K562 (cell line): ENCODE data around the gene LGALS3BP. TPM values are rescaled to one million over a fixed set of nuclear protein-coding genes. Genes with fewer than 3 reads are reported as not detected.

Source experiments
- ATF7 ChIP-seq: fragments of 450-650 bp; IDR thresholded peaks from 2 replicates; pipeline ENCODE4 v1.7.1; 2014; ENCODE audit warnings: mild to moderate bottlenecking, moderate library complexity
- DMBX1 ChIP-seq: fragments of 250-450 bp; sonication (Bioruptor Pico); IDR thresholded peaks from 2 replicates; pipeline ENCODE4 v1.8.0; 2022; ENCODE audit warnings: inconsistent platforms, mild to moderate bottlenecking, moderate library complexity, borderline replicate concordance
- E2F8 ChIP-seq: fragments of 450-650 bp; IDR thresholded peaks from 2 replicates; pipeline ENCODE4 v1.7.1; 2018; ENCODE audit warnings: mild to moderate bottlenecking, low read depth; ENCODE audit not compliant: partially characterized antibody
- ELF2 ChIP-seq: fragments of 250-450 bp; sonication (Bioruptor Pico); IDR thresholded peaks from 2 replicates; pipeline ENCODE4 v1.5.0; 2021; ENCODE audit warnings: mild to moderate bottlenecking
- ERF ChIP-seq: fragments of 450-650 bp; formaldehyde crosslinking; IDR thresholded peaks from 2 replicates; pipeline ENCODE4 v1.4.0; 2020; ENCODE audit warnings: mild to moderate bottlenecking, mixed read lengths
- ETV1 ChIP-seq: fragments of 450-650 bp; conservative IDR thresholded peaks from 2 replicates; pipeline ENCODE4 v1.6.1; 2016; ENCODE audit warnings: missing genetic modification characterization, control low read depth, low read depth, missing compliant biosample characterization
- GATAD2A ChIP-seq: fragments of 450-650 bp; IDR thresholded peaks from 2 replicates; pipeline ENCODE4 v1.6.1; 2017
- HCFC1 ChIP-seq: IDR thresholded peaks from 2 replicates; pipeline ENCODE4 v1.6.1; 2012; ENCODE audit warnings: low read depth, low read length, improper control_type of control experiment
- HEY1 ChIP-seq: fragments of 250-450 bp; sonication (Bioruptor Pico); IDR thresholded peaks from 2 replicates; pipeline ENCODE4 v1.5.0; 2020; ENCODE audit warnings: mild to moderate bottlenecking, moderate library complexity, borderline replicate concordance
- MEF2A ChIP-seq: IDR thresholded peaks from 2 replicates; pipeline ENCODE4 v1.6.1; 2011; ENCODE audit warnings: low read depth, mild to moderate bottlenecking, low read length, moderate library complexity; ENCODE audit not compliant: control insufficient read depth
- MEIS2 ChIP-seq: fragments of 450-650 bp; IDR thresholded peaks from 2 replicates; pipeline ENCODE4 v1.6.1; 2014; ENCODE audit warnings: mild to moderate bottlenecking; ENCODE audit not compliant: partially characterized antibody
- MTF1 ChIP-seq: fragments of 250-450 bp; sonication (Bioruptor Pico); IDR thresholded peaks from 2 replicates; pipeline ENCODE4 v1.9.0; 2021; ENCODE audit warnings: moderate library complexity, mild to moderate bottlenecking, inconsistent platforms, borderline replicate concordance
- MXD1 ChIP-seq: fragments of 250-450 bp; sonication (Bioruptor Pico); IDR thresholded peaks from 2 replicates; pipeline ENCODE4 v1.8.0; 2021; ENCODE audit warnings: borderline replicate concordance, mild to moderate bottlenecking, moderate library complexity; ENCODE audit not compliant: poor library complexity, severe bottlenecking
- PATZ1 ChIP-seq: fragments of 250-450 bp; sonication (Bioruptor Pico); IDR thresholded peaks from 2 replicates; pipeline ENCODE4 v1.5.0; 2020; ENCODE audit warnings: mild to moderate bottlenecking, borderline replicate concordance
- PRMT5 ChIP-seq: sonication (generic); formaldehyde crosslinking; IDR thresholded peaks from 2 replicates; pipeline ENCODE4 v1.5.0; 2020; ENCODE audit warnings: missing genetic modification reagents
- PYGO2 ChIP-seq: fragments of 450-650 bp; IDR thresholded peaks from 2 replicates; pipeline ENCODE4 v1.6.1; 2016; ENCODE audit warnings: mild to moderate bottlenecking, missing genetic modification characterization, moderate library complexity, missing compliant biosample characterization
- SMAD3 ChIP-seq: fragments of 450-650 bp; formaldehyde crosslinking; conservative IDR thresholded peaks from 2 replicates; pipeline ENCODE4 v1.4.0; 2020; ENCODE audit warnings: mild to moderate bottlenecking
- TEAD2 ChIP-seq: fragments of 450-650 bp; IDR thresholded peaks from 2 replicates; pipeline ENCODE4 v1.6.1; 2016; ENCODE audit warnings: missing genetic modification characterization, control low read depth, missing compliant biosample characterization
- ZNF217 ChIP-seq: sonication (generic); formaldehyde crosslinking; IDR thresholded peaks from 2 replicates; pipeline ENCODE4 v1.8.0; 2022; ENCODE audit warnings: mild to moderate bottlenecking, missing genetic modification reagents
- ZNF398 ChIP-seq: fragments of 250-450 bp; sonication (Bioruptor Pico); IDR thresholded peaks from 2 replicates; pipeline ENCODE4 v1.8.0; 2021; ENCODE audit warnings: moderate library complexity, mild to moderate bottlenecking, inconsistent platforms
- ZNF75A ChIP-seq: fragments of 450-650 bp; formaldehyde crosslinking; IDR thresholded peaks from 2 replicates; pipeline ENCODE4 v1.4.0; 2020; ENCODE audit warnings: mild to moderate bottlenecking
- polyA plus RNA-seq, 8 experiments: library from polyadenylated mRNA; depleted of rRNA in 4 of 8; stranded (reverse) in 5 of 8; unstranded in 3 of 8; fragments of >200 nt; fragmentation: Nextera tagmentation in 2 of 8; fragmentation: Illumina TruSeq in 1 of 8; extraction: Ambion mirVana in 2 of 8; extraction: Trizol in 1 of 8; gene quantifications; 2 replicates each; pipeline versions ENCODE4 v1.2.1 to v1.2.3, GENCODE V29; 2011 to 2014; ENCODE audit warnings: inconsistent platforms in 1 of 8, missing spikeins in 1 of 8
- total RNA-seq, 7 experiments: library from RNA; depleted of rRNA in 6 of 7; stranded (reverse); fragments of >200 nt in 6 of 7; fragmentation: Illumina TruSeq in 2 of 7; extraction: Trizol in 2 of 7; gene quantifications; 2 replicates each; pipeline versions ENCODE4 v1.2.1 to v1.2.3, GENCODE V29; 2011 to 2021; ENCODE audit warnings: low replicate concordance in 1 of 7

The LGALS3BP gene
- total and polyA plus RNA-seq, 9 of the 15 experiments (the other 6 are each of a cell fraction or from before 2014, with no cell fraction given): 0.39 to 5.3 (median 3.2) TPM

GRCh38 chr17:79011451-79012147 lies 31.9 kb upstream of the LGALS3BP start (continued):
- TF ChIP-seq MEF2A (no peak), ELF2 (CRISPR knock-in tag) (peak; percentile 89), PRMT5 (CRISPR knock-in tag) (no peak), ETV1 (tag) (peak; percentile 95), ZNF75A (CRISPR knock-in tag) (peak; percentile 91), SMAD3 (CRISPR knock-in tag) (peak; percentile 99), GATAD2A (no peak), ERF (peak; percentile 98), HCFC1 (no peak), ATF7 (0 out of 2 replicates have a peak, but pooled peaks have one; percentile 44), TEAD2 (tag) (peak; percentile 85), DMBX1 (peak; percentile 100), MEIS2 (peak; percentile 14), PYGO2 (peak; percentile 97), HEY1 (CRISPR knock-in tag) (peak; percentile 89; the same call in 1 of the 2 replicates), E2F8 (no peak), PATZ1 (CRISPR knock-in tag) (peak; percentile 94), ZNF398 (CRISPR knock-in tag) (peak; percentile 92), MXD1 (CRISPR knock-in tag) (peak; percentile 36), ZNF217 (CRISPR knock-in tag) (no peak), MTF1 (CRISPR knock-in tag) (peak; percentile 81; the same call in 1 of the 2 replicates)
